HepG2 (cell line): Measurements from ENCODE around the gene MLLT10. TPM values are rescaled to one million over a fixed set of nuclear protein-coding genes. Genes with fewer than 3 reads are reported as not detected.
A peak's percentile ranks its signal among the peaks of the same experiment; 100 is the strongest.

Experiments used
- ATF1 ChIP-seq: IDR thresholded peaks from 2 replicates; pipeline ENCODE4 v1.6.1; 2016; ENCODE audit warnings: mild to moderate bottlenecking, control low read depth
- CBFB ChIP-seq: sonication (generic); formaldehyde crosslinking; IDR thresholded peaks from 2 replicates; pipeline ENCODE4 v1.4.0; 2020; ENCODE audit warnings: missing genetic modification reagents
- DDIT3 ChIP-seq: sonication (generic); formaldehyde crosslinking; IDR thresholded peaks from 2 replicates; pipeline ENCODE4 v1.4.0; 2020; ENCODE audit warnings: mild to moderate bottlenecking, missing genetic modification reagents
- DPF2 ChIP-seq: sonication (generic); formaldehyde crosslinking; IDR thresholded peaks from 2 replicates; pipeline ENCODE4 v1.4.0; 2020; ENCODE audit warnings: mild to moderate bottlenecking, low read depth, missing genetic modification reagents, borderline replicate concordance
- IRF1 ChIP-seq: sonication (generic); formaldehyde crosslinking; IDR thresholded peaks from 2 replicates; pipeline ENCODE4 v1.4.0; 2020; ENCODE audit warnings: low read depth, mild to moderate bottlenecking, missing genetic modification reagents
- MED8 ChIP-seq: sonication (generic); formaldehyde crosslinking; IDR thresholded peaks from 2 replicates; pipeline ENCODE4 v1.8.1; 2023; ENCODE audit warnings: mild to moderate bottlenecking, missing genetic modification reagents; ENCODE audit not compliant: insufficient replicate concordance
- MTA1 ChIP-seq: sonication (generic); formaldehyde crosslinking; IDR thresholded peaks from 2 replicates; pipeline ENCODE4 v1.4.0; 2020; ENCODE audit warnings: missing genetic modification reagents, mild to moderate bottlenecking, borderline replicate concordance
- NCOR1 ChIP-seq: fragments of 200-600 bp; sonication (generic); IDR thresholded peaks from 2 replicates; pipeline ENCODE4 v1.7.0; 2017; ENCODE audit warnings: antibody characterized with exemption, low read length, borderline replicate concordance
- NONO ChIP-seq, 2 experiments: fragments of 450-650 bp in 1 of 2; sonication (generic) in 1 of 2; formaldehyde crosslinking in 1 of 2; IDR thresholded peaks in 1 of 2; conservative IDR thresholded peaks in 1 of 2; 2 replicates each; pipeline versions ENCODE4 v1.6.1 to v1.8.0; 2017 to 2022; ENCODE audit warnings: mild to moderate bottlenecking in 1 of 2, missing genetic modification reagents in 1 of 2, moderate library complexity in 1 of 2
- PAX8 ChIP-seq: sonication (generic); formaldehyde crosslinking; IDR thresholded peaks from 2 replicates; pipeline ENCODE4 v1.8.0; 2022; ENCODE audit warnings: mild to moderate bottlenecking, missing genetic modification reagents, borderline replicate concordance
- PHF20 ChIP-seq: sonication (generic); formaldehyde crosslinking; IDR thresholded peaks from 2 replicates; pipeline ENCODE4 v1.5.0; 2020; ENCODE audit warnings: mild to moderate bottlenecking, missing genetic modification reagents
- RFXAP ChIP-seq: sonication (generic); formaldehyde crosslinking; IDR thresholded peaks from 2 replicates; pipeline ENCODE4 v1.4.0; 2020; ENCODE audit warnings: missing genetic modification reagents, borderline replicate concordance
- RXRB ChIP-seq: IDR thresholded peaks from 2 replicates; pipeline ENCODE4 v1.6.1; 2016; ENCODE audit warnings: borderline replicate concordance, missing genetic modification reagents, missing compliant biosample characterization
- SALL1 ChIP-seq: sonication (generic); formaldehyde crosslinking; IDR thresholded peaks from 2 replicates; pipeline ENCODE4 v1.8.0; 2022; ENCODE audit warnings: mild to moderate bottlenecking, missing genetic modification reagents
- SRSF1 ChIP-seq: fragments of 200-400 bp; formaldehyde crosslinking; optimal IDR thresholded peaks from 2 replicates; pipeline ENCODE3; 2017; ENCODE audit warnings: mild to moderate bottlenecking, low read depth, low read length, moderate library complexity
- UBTF ChIP-seq: sonication (generic); formaldehyde crosslinking; IDR thresholded peaks from 2 replicates; pipeline ENCODE4 v1.4.0; 2020; ENCODE audit warnings: mild to moderate bottlenecking, missing genetic modification reagents
- YEATS4 ChIP-seq: sonication (generic); formaldehyde crosslinking; IDR thresholded peaks from 2 replicates; pipeline ENCODE4 v1.4.0; 2020; ENCODE audit warnings: missing genetic modification reagents, borderline replicate concordance
- ZBTB10 ChIP-seq: sonication (generic); formaldehyde crosslinking; IDR thresholded peaks from 2 replicates; pipeline ENCODE4 v1.4.0; 2020; ENCODE audit warnings: missing genetic modification reagents, borderline replicate concordance
- ZNF256 ChIP-seq: sonication (generic); formaldehyde crosslinking; conservative IDR thresholded peaks from 2 replicates; pipeline ENCODE4 v1.4.0; 2020; ENCODE audit warnings: missing genetic modification reagents
- ZNF331 ChIP-seq: sonication (generic); formaldehyde crosslinking; IDR thresholded peaks from 2 replicates; pipeline ENCODE4 v1.4.0; 2020; ENCODE audit warnings: missing genetic modification reagents
- ZNF33B ChIP-seq: sonication (generic); formaldehyde crosslinking; IDR thresholded peaks from 2 replicates; pipeline ENCODE4 v1.5.1; 2020; ENCODE audit warnings: mild to moderate bottlenecking, missing genetic modification reagents
- ZNF766 ChIP-seq: sonication (generic); formaldehyde crosslinking; IDR thresholded peaks from 2 replicates; pipeline ENCODE4 v1.5.0; 2020; ENCODE audit warnings: missing genetic modification reagents, borderline replicate concordance
- ZSCAN20 ChIP-seq: sonication (generic); formaldehyde crosslinking; IDR thresholded peaks from 2 replicates; pipeline ENCODE4 v1.4.0; 2020; ENCODE audit warnings: missing genetic modification reagents, mild to moderate bottlenecking, borderline replicate concordance
- polyA plus RNA-seq, 8 experiments: library from polyadenylated mRNA; depleted of rRNA in 3 of 8; stranded (reverse) in 7 of 8; unstranded in 1 of 8; fragments of >200 nt; fragmentation: Illumina TruSeq in 4 of 8; extraction: Trizol in 4 of 8; gene quantifications; 2 replicates each; pipeline versions ENCODE4 v1.2.1 to v1.2.3, GENCODE V29; 2011 to 2016; ENCODE audit warnings: low read depth in 4 of 8, missing spikeins in 1 of 8, mixed read lengths in 1 of 8; ENCODE audit not compliant: insufficient read depth in 1 of 8
- total RNA-seq, 5 experiments: library from RNA; depleted of rRNA; stranded (reverse); fragments of >200 nt; fragmentation: Illumina TruSeq; extraction: Trizol; gene quantifications; 2 replicates each; pipeline ENCODE4 v1.2.3, GENCODE V29; 2016; ENCODE audit warnings: low read depth in 1 of 5

The MLLT10 gene
- total and polyA plus RNA-seq, 2 of the 13 experiments (the other 11 are each of a cell fraction or from before 2014, with no cell fraction given): 51.3 to 84.1 TPM

GRCh38 chr10:21526860-21527597 lies 7.0 kb upstream of the MLLT10 start (continued):
- TF ChIP-seq ZBTB10: peak; percentile 73; the same call in 1 of the 2 replicates
- TF ChIP-seq ATF1 (CRISPR knock-in tag): no peak
- no peak for TF ChIP-seq MTA1 (CRISPR knock-in tag)
- TF ChIP-seq RFXAP: peak; percentile 45; the same call in 1 of the 2 replicates
- TF ChIP-seq UBTF (CRISPR knock-in tag): peak; percentile 99
- peak; percentile 63; the same call in 1 of the 2 replicates for TF ChIP-seq ZNF33B (CRISPR knock-in tag)
- no peak for TF ChIP-seq NONO (IDR thresholded peaks at IDR 0.05)
- TF ChIP-seq NONO (CRISPR knock-in tag; conservative IDR thresholded peaks at IDR 0.05): peak; percentile 58
- no peak for TF ChIP-seq ZNF256 (CRISPR knock-in tag)
- TF ChIP-seq DPF2 (CRISPR knock-in tag): no peak
- no peak for TF ChIP-seq DDIT3 (CRISPR knock-in tag)
- peak; percentile 94; the same call in 1 of the 2 replicates for TF ChIP-seq YEATS4
- TF ChIP-seq PHF20: no peak; the same call in 1 of the 2 replicates
- no peak for TF ChIP-seq IRF1 (CRISPR knock-in tag)
- 0 out of 2 replicates have a peak, but pooled peaks have one; percentile 14 for TF ChIP-seq PAX8
- TF ChIP-seq SRSF1: peak; percentile 75
- peak; percentile 32; the same call in 1 of the 2 replicates for TF ChIP-seq RXRB
- peak; percentile 94; the same call in 1 of the 2 replicates for TF ChIP-seq ZNF766 (CRISPR knock-in tag)
- TF ChIP-seq NCOR1: no peak
- TF ChIP-seq CBFB (CRISPR knock-in tag): 0 out of 2 replicates have a peak, but pooled peaks have one; percentile 53
- peak; percentile 69; the same call in 1 of the 2 replicates for TF ChIP-seq ZNF331 (CRISPR knock-in tag)
- TF ChIP-seq MED8: no peak
- TF ChIP-seq SALL1 (CRISPR knock-in tag): peak; percentile 79
- TF ChIP-seq ZSCAN20 (CRISPR knock-in tag): peak; percentile 97
